UCSD-AML1 (cell line): Measurements from ENCODE around the gene CDH3.

ENCODE experiments used
- DNase-seq: peaks from one replicate; lab custom pipeline; 2025; ENCODE audit not compliant: unreplicated experiment; lab: John Stamatoyannopoulos, UW

Gene CDH3

GRCh38 chr16:68651136-68651535, 6.0 kb downstream of the CDH3 start:
- DNase-seq: no peak

GRCh38 chr16:68652659-68653058, 7.5 kb downstream of the CDH3 start:
- DNase-seq: no peak

GRCh38 chr16:68655806-68656205, 10.7 kb downstream of the CDH3 start:
- DNase-seq: no peak

GRCh38 chr16:68656751-68657150, 11.6 kb downstream of the CDH3 start:
- DNase-seq: no peak

- no peak for DNase-seq
Measured at GRCh38 chr16:68658341-68658973, 13.3 kb downstream of the CDH3 start.

GRCh38 chr16:68658974-68659360, 13.9 kb downstream of the CDH3 start:
- DNase-seq: no peak

GRCh38 chr16:68659412-68660358, 14.6 kb downstream of the CDH3 start:
- no peak for DNase-seq

GRCh38 chr16:68660359-68660795, 15.3 kb downstream of the CDH3 start:
- no peak for DNase-seq

- DNase-seq: no peak
Measured at GRCh38 chr16:68662035-68662434, 16.9 kb downstream of the CDH3 start.

GRCh38 chr16:68664297-68664696, 19.2 kb downstream of the CDH3 start:
- DNase-seq: no peak

- no peak for DNase-seq
Measured at GRCh38 chr16:68665501-68665900, 20.4 kb downstream of the CDH3 start.

- DNase-seq: no peak
Measured at GRCh38 chr16:68668266-68668665, 23.2 kb downstream of the CDH3 start.

GRCh38 chr16:68676113-68676860, 31.2 kb downstream of the CDH3 start:
- DNase-seq: no peak

GRCh38 chr16:68681038-68681437, 35.9 kb downstream of the CDH3 start:
- no peak for DNase-seq

GRCh38 chr16:68685685-68686478, 40.8 kb downstream of the CDH3 start:
- no peak for DNase-seq

GRCh38 chr16:68686905-68687304, 41.8 kb downstream of the CDH3 start:
- DNase-seq: no peak

GRCh38 chr16:68689921-68690320, 44.8 kb downstream of the CDH3 start:
- DNase-seq: no peak

GRCh38 chr16:68695575-68695974, 50.5 kb downstream of the CDH3 start:
- no peak for DNase-seq

GRCh38 chr16:68696514-68696913, 51.4 kb downstream of the CDH3 start:
- DNase-seq: no peak

- DNase-seq: no peak
Measured at GRCh38 chr16:68698091-68698490, 53.0 kb downstream of the CDH3 start.

- DNase-seq: no peak
Measured at GRCh38 chr16:68700120-68700519, 55.0 kb downstream of the CDH3 start.
